ENCODE data around the gene CCNY.
"Not testable (repeated sequence)": the region's sequence is repeated elsewhere in the genome, so short reads cannot be mapped to it uniquely, and the experiment has no call there.

CCNY gene

DNA sequence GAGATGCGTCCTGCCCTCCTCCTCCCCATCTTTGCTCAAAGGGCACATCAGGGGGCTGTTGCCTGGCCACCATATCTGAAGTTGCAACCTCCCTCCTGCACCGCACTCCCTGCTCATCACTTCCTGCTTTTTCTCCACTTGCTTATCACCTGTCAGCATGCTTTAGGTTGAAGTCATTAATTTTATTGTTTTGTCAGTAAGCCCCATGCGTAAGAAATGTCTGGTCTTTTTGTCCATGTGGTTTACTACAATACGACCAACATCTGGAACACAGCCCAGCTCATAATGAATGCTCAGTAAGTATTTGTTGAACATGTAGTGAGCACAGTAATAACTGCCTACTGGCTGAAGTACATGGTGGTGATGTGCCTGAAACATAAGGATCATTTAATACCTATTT is 197.3 kb downstream of the CCNY start:
- no peak overlapping the region for H3K4me3 ChIP-seq
- no peak overlapping the region for H3K27ac ChIP-seq

- no peak overlapping the region for H3K4me3 ChIP-seq
- H3K27ac ChIP-seq, result no peak overlapping the region
Measured at GRCh38 chr10:35535136-35535535, 198.8 kb downstream of the CCNY start.

- H3K4me3 ChIP-seq, result no peak overlapping the region
- no peak overlapping the region for H3K27ac ChIP-seq
Measured at GRCh38 chr10:35536789-35537188, 200.5 kb downstream of the CCNY start.

- not testable (repeated sequence) for H3K4me3 ChIP-seq, H3K27ac ChIP-seq
Measured at GRCh38 chr10:35537925-35538324, 201.6 kb downstream of the CCNY start.

DNA sequence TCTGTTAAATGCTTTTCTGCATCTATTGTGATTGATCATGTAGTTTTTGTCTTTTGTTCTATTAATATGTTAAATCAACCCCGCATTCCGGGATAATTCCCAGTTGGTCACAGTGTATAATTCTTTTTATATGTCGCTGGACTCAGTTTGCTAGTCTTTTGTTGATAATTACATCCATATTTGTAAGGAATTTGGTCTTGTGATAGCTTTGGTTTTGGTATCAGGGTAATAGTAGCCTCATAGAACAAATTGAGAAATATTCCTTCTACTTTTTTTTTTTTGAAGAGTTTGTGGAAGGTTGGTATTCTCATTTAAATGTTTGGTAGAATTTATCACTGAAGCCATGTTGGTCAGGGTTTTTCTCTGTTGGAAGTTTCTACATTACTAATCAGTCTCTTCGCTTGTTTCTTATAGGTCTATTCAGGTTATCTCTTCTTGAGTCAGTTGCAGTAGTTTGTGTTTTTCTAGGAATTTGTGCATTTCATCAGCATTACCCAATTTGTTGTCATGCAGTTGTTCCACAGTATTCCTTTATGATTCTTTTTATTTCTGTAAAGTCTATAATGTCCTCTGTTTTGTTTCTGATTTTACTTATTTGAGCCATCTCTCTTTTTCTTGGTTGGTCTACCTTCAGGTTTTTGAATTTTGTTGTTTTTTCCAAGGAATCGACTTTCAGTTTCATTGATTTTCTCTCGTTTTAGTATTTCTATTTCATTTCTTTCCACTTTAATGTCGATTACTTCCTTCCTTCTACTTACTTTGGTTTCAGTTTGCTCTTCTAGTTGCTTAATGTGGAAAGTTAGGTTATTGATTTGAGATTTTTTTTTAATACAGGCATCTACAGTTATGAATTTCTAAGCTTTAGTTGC is 204.2 kb downstream of the CCNY start:
- no peak overlapping the region for H3K4me3 ChIP-seq
- no peak overlapping the region for H3K27ac ChIP-seq

GRCh38 chr10:35541720-35542119 is 205.4 kb downstream of the CCNY start:
- Histone ChIP-seq H3K27ac (no peak overlapping the region), H3K4me3 (no peak overlapping the region)

DNA sequence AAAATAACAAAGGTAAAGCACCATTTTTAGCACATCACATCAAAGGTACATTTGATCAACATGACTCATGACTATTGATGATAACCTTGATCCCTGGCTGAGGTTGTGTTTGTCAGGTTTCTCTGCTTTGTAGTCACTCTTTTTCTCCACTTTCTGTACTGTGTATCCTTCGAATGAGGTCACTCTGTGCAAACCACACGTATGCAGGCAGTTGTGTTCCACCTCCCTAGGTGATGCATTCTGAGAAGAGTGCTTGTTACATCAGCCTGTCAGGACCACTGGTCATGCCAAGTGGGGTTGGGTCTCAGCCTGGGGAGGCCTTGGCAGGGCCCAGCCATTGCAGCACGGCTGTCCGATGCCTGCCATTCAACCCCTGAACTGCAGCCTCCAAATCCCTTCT is 206.0 kb downstream of the CCNY start:
- Histone ChIP-seq H3K4me3 (no peak overlapping the region), H3K27ac (no peak overlapping the region)

DNA sequence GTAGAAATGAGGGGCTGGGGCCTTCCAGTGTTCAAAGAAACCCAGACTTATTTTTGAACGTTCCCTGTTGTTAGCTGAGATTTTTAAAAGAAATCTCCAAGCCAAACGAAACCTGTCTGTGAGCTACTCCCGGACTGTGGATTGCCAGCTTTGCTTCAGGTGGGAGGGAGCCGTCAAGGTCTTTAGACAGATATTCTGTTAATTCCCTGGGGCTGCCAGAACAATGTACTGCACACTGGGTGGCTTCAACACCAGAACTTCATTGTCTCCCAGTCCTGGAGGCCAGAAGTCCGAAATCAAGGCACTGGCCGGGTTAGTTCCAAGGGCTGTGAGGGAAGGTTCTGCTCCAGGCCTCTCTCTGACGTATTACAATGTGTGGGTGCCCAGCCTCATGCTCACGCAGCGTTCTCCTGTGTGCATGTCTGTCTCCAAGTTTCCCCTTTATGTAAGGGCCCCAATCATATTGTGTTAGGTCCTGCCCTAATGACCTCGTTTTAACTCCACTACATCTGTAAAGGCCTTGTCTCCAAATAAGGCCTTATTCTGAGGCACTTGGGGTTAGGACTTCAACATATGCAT is 208.9 kb downstream of the CCNY start:
- Histone ChIP-seq H3K4me3 (no peak overlapping the region), H3K27ac (no peak overlapping the region)

DNA sequence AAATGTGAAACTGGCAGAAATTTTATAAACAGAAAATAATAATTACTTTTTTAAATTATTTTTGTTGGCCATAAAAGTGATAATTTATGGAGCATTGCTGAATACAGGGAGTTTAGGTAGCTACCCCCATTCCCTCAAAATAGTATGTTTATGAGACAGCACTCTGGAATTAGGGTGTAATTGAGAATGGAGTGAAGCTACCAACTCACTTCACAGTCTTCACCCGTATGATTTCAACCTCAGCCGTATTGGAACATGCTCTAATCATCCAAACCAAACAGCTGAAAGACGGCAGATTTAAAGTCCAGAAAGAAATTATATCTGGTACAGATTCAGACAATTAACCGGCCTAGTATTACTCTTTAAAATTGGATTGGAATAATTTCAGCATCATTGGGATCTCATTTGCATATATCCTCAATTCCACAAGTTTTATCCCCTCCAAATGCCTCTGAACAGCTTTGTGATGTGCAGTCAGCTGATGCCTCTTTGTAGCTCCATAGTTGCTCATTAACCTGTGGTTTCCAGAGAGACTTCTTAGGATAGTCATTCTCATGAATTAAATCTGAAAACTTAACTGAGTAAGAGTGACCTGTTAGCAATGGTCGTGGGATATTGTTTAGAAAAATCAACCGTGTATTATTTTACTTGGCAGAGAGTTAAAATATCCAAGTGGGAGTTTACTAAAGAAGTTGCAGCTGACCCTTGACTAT is 209.7 kb downstream of the CCNY start:
- H3K4me3 ChIP-seq, result no peak overlapping the region

DNA sequence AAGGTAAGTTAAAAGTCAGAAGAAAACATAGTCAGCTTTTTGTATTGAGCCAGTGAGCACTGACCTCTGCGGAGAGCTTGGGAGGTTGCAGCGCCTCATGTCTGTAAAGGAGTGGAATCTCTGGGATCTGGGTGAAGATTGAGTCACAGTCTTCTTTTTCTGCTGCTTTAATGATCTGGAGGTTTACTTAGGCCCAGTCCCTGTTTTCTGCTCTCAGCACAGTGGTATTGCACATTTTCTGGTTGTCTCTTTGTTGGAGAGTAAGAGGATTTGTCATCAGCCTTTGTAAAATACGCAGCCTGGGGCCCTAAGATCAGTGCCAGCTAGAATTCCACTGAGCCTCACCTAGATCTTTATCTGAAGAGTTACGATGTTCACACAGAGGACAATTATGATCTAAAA is 210.5 kb downstream of the CCNY start:
- H3K4me3 ChIP-seq, result no peak overlapping the region
- no peak overlapping the region for H3K27ac ChIP-seq

More for the DNA sequence above, 209.7 kb downstream of the CCNY start:
- no peak overlapping the region for H3K27ac ChIP-seq

- no peak overlapping the region for H3K4me3 ChIP-seq
- H3K27ac ChIP-seq, result no peak overlapping the region
Measured at GRCh38 chr10:35552650-35553342, 216.5 kb downstream of the CCNY start.

- Histone ChIP-seq H3K27ac (no peak overlapping the region), H3K4me3 (no peak overlapping the region)
Measured at GRCh38 chr10:35554036-35554435, 217.7 kb downstream of the CCNY start.

DNA sequence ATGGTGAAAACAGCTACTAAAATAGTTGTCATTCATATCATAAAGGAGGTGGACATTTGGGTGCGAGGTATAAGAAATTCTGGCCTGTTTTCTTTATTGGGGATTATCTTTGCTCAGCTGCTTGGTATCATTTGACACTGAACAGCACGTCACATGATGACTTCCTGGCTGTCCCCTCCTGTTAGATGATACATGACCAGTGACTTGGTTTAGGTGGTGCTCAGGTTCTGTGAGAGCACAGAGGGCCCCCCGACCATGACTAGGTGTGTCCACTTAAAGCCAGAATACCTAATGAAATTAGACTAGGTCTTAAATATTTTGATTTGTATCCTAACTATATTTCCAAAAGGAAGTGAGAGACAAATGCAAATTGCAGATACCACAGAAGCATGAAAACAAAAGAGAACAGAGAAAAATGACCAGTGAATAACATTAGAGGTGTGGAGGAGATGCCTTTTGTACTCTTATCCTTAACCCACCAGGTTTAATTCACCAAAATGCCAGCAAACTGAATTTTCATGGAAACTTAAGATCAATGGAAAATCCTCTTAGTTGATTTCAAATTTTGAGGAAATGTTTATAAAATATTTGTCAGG is 218.2 kb downstream of the CCNY start:
- no peak overlapping the region for H3K4me3 ChIP-seq
- H3K27ac ChIP-seq, result no peak overlapping the region

GRCh38 chr10:35555962-35556930 is 219.9 kb downstream of the CCNY start:
- Histone ChIP-seq H3K27ac (no peak overlapping the region), H3K4me3 (no peak overlapping the region)

GRCh38 chr10:35558276-35558675 is 222.0 kb downstream of the CCNY start:
- no peak overlapping the region for H3K4me3 ChIP-seq
- H3K27ac ChIP-seq, result no peak overlapping the region

DNA sequence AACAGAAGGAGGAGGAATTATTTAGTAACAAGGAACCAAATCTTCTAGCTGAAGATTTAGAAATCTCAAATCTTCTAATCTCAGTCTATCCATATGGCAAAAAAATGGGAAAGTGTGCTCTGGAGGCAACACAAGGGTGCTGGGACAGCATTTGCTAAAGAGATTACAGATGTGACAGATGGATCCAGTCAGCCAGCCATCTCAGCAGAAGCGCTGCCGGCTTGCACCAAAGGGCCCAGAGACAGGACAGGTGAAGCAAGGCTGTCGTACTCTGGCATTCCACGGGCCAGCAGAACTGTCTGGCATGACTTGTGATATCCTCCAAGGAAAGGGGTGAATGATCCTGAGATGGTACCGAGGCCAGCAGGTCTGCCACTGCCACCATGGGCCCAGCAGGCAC is 223.1 kb downstream of the CCNY start:
- H3K4me3 ChIP-seq, result no peak overlapping the region
- no peak overlapping the region for H3K27ac ChIP-seq

- H3K4me3 ChIP-seq, result no peak overlapping the region
- no peak overlapping the region for H3K27ac ChIP-seq
Measured at GRCh38 chr10:35561715-35562114, 225.4 kb downstream of the CCNY start.

- no peak overlapping the region for H3K4me3 ChIP-seq
- H3K27ac ChIP-seq, result no peak overlapping the region
Measured at GRCh38 chr10:35562427-35562826, 226.1 kb downstream of the CCNY start.

Measured in skin epidermis (tissue), 12 donors.